ENCODE measurements around the gene MED12.
A peak's percentile ranks its signal among the peaks of the same experiment; 100 is the strongest.

Gene MED12

DNA sequence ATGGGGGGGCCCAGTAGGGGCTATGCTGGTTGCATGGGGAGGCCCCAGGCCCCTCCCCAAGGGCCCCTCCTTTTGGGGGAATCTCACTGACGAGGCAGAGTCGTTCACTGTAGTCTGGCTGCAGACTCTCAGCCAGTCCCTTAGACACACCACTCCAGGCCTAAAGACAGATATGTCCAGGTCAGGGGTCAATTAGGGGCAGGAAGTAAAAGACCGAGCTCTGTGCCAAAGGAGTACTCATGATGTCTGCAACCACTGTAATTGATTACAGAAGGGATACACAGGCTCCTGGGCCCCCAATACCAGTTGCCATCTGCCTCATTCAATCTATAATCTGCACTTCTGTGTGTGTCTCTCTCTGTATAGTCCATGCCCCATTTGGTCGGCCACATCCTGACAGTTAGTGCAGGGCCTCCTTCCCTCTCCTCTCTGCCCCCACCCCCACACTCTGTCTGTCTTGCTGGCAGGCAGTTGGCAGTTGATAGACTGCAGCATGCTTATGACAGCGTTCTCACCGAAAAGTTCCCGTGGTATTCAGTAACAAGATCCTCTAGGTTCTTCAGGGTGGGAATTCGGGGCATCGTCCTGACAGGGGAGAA is 10.5 kb upstream of the MED12 start:
- DNase-seq = no peak

DNA sequence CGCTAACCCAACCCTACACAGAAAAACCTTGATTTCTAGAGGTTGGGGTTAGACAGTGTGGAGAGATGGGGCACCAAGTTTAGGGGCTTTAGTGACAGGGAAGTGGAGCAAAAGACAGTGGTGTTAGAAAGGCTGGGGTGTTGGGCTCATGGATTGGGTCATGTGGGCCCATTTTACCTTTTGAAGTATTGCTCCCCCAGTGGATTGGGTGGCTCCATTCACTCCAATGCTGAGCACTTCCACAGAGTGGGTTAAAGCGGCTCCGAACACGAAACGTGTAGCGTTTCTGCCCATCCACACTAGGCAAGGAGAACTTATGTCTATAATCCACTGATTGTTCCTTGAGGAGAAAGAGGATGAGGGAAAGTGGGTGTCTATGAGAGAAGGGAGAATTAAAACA is 9.3 kb upstream of the MED12 start:
- DNase-seq = no peak

DNA sequence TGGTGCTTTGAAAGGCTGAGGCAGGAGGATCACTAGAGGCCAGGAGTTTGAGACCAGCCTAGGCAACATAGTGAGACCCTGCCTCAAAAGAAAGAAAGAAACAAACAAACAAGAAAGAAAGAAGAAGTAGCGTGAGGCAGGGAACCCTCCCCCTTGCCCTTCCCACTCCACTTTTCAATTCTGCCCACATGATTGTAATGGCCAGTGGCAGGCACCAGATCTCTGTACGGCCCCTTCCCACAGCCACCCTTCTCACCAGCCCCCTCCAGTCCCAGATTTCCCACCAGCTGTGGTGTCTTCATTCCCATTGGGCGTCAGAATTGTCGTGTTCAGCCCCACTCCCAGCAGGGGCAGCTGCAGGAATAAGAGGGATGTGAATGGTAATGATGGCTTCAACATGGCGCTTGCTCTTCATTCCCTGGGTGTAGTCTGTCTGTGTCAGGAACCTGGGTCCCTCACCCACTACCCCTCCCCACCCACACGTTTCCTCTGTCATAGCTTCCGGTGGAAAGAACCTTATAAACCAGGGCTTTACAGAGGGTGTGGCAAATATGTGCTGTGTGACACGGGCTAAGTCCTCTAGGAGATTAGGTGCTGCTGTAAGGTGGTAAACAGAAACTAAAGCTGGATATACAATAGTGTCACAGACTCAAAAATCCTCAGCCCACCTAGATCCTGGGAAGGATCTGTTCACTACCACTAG is 7.1 kb upstream of the MED12 start, which contains the start of gene IL2RG:
TSS of gene IL2RG (minus strand) at position 437 of the 703 bp plus-strand sequence. CDS start at position 399, 38 bp downstream.
- DNase-seq = no peak

DNA sequence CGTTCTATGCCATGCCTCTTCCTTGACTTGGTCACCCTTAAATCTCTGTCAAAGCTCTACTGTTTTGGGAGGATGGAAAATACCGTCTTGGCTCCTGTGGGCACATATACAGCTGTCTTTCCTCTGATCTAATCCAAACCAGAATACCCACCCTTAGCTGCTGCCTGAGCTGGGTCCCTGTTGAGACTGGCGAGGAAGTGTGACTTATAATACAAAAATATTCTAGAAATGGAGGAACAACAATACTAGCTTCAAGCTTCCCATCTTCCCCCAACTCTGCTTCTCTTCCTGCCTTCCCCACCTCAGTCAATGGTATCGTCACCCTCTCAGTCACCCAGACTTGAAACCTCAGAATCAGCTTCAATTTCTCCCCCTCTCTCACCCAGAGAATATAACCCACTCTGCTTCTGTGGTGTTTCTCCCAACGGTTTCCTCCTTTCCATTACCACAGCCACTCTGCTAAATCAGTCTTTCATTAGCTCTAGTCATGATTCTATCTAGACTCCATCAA is 6.4 kb upstream of the MED12 start:
- DNase-seq = no peak

DNA sequence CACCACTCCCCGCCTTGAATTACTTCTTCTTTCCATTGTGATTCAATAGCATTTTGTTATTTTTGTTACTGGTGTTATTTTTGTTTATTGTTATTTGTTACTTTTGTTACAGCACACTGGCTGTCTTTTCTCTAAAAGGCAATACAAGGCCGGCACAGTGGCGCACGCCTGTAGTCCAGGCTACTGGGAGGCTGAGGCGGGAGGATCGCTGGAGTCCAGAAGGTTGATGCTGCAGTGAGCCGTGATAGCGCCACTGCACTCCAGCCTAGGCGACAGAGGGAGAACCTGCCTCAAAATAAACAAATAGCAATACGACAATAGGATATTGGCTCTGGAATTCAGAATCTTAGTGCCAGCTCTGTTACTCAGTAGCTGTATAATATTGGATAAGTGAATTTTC is 1.0 kb upstream of the MED12 start:
- no peak for DNase-seq

DNA sequence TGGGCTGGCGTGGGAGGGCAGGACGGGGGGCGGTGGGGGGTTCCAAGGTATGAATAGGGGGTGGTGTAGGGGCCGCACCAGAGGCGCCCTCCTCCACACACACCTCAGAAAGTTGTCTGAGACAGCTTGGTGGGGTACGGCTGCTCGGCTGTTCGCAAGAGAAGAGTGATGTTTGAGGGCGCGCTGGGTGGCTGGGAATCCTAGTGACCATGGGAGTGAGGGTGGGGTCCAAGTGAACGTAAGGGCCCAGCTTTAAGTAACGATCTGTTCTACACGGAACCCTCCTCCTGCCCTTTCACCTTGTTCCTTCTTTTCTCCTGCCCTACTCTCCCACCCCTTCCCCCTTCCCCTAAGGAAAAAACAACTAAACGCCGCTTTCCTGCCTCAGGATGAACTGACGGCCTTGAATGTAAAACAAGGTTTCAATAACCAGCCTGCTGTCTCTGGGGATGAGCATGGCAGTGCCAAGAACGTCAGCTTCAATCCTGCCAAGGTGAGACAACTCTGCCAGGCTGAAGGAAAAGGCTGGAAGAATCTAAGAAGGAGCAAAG is 664 bp downstream of the MED12 start:
- no peak for DNase-seq

DNA sequence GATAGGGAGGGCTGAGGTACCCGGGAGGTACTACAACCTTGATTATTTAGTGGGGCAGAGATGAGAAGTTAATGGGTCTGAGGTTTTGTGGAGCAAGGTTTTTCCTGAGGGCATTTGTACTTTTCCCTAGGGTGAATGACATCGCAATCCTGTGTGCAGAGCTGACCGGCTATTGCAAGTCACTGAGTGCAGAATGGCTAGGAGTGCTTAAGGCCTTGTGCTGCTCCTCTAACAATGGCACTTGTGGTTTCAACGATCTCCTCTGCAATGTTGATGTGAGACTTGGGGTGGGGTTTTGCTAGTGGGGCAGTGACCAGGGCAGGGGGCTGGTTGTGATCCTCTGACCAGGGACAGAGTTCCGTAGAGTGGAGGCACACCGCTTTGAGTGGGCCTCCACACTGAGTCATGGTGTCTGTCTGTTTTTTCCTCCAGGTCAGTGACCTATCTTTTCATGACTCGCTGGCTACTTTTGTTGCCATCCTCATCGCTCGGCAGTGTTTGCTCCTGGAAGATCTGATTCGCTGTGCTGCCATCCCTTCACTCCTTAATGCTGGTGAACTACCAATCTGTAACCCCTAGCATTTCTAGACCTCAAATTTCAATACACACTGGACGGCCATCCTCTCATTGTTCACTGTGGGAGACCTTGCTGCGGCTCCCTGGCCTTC is 9.9 kb downstream of the MED12 start:
- DNase-seq = no peak

DNA sequence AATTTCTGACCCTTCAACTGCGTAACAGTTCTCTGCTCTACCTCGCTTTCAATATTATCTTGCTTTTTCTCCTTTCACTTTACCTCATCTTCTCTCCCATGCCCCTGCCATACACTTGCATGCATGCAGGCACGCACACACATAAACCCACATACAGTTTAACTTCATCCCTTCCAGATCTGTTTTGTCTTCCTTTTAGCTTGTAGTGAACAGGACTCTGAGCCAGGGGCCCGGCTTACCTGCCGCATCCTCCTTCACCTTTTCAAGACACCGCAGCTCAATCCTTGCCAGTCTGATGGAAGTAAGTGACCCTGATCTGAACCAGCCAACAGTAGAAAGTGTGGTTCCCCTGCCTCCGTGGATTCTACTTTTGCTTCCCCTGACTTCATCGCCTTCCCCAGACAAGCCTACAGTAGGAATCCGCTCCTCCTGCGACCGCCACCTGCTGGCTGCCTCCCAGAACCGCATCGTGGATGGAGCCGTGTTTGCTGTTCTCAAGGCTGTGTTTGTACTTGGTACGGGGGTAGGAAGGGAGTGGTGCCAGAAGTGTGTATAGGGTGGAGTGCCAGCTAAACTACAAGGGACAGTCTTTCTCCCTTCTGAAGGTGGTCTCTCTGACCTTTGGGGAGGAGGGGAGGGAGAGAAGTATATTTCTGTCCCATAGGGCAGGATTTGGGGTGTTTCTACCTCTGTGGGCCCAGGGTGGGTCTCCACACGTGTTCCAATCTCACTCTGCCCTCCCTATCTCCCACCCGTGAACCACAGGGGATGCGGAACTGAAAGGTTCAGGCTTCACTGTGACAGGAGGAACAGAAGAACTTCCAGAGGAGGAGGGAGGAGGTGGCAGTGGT is 10.7 kb downstream of the MED12 start:
- peak; percentile 28 for DNase-seq

DNA sequence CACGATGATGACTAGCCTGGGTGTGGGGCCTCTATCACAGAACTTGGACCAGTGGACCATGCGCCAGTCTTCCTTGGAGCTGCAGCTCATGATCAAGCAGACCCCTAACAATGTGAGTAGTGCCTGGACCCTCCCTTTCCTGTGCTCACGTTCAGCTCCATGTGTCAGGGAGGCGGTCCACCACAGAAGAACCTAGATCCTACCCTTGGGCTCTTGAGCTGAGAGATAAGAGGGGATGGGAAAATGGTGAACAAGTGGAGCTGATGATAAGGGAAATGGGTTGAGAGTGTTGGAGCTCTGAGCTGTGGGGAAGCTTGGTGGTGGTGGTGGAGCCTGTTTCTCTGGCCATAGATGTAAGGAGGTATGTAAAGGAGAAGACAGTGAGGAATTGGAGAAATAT is 13.1 kb downstream of the MED12 start:
- DNase-seq = no peak

DNA sequence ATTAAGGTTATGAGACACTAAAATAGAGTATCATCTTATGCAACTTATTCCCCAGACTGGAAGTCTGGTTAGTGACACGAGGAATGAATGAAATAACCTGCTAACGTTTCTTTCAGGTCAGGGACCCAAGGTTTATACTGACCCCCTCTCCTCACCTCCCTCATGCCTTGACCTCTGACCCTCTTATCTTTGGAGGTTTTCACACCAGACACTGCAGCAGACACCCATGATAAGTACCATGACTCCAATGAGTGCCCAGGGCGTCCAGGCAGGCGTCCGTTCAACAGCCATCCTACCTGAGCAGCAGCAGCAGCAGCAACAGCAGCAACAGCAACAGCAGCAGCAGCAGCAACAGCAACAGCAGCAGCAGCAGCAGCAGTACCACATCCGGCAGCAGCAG is 22.0 kb downstream of the MED12 start:
- DNase-seq = no peak

DNA sequence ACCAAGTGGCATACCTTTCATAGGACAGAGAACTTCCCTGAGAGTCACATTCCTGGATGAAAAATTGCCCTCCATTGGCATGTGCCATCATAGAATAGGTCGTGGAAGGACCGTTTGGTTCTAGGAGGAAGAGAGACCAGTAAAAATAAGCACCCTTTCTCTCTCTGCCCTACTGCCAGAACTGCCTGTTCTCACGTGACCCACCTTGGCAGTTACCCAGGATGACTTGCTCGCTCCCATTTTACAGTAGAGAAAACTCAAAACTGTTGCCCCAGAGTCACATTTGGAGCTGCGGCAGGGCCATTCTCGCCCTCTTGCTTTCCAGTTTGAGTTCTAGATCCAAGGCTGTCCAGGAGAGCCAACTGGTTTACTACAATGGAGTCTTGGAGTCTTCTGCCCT is 25.1 kb downstream of the MED12 start:
- DNase-seq = no peak

DNA sequence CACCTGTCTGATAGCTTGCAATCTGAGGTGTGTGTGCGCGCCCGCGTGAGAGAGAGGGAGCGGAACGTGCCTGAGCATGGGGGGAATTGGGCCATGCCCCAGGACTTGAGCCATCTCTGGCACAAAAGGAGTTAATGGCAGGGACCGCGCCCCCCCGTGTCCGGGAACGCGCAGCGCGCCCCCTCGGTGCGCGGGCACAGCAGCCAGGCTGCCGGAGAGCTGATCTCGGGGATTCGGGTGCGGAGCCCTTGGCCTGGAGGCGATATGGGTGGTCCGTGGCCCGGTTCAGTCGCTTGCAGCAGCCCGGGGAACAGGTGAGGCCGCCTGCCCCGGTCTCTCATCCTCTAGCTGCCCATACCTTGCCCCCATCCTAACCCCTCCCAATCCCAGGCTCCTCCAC is 26.3 kb downstream of the MED12 start, which contains the start of gene NLGN3:
TSS of gene NLGN3 (plus strand) at position 191 of the 400 bp plus-strand sequence. CDS start 2,909 bp downstream, outside the sequence.
- DNase-seq = no peak

DNA sequence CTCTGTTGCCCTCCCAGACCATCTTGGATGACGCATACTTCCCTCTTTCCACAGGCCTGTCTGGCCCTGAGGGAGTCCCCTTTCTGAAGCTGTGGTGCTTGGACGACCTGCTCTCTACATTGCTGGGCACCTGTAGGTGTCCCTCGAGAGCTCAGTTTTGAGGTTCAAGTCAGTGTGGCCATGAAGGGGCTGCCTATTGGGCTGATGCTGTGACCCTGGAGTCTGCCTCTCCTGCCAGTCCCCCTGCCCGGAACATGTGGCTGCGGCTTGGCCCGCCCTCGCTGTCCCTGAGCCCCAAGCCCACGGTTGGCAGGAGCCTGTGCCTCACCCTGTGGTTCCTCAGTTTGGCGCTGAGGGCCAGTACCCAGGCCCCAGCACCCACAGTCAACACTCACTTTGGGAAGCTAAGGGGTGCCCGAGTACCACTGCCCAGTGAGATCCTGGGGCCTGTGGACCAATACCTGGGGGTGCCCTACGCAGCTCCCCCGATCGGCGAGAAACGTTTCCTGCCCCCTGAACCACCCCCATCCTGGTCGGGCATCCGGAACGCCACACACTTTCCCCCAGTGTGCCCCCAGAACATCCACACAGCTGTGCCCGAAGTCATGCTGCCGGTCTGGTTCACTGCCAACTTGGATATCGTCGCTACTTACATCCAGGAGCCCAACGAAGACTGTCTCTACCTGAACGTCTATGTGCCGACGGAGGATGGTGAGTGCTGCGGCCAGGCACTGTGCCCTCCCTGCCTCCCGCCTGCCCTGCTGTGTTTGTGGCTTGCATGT is 29.3 kb downstream of the MED12 start:
- no peak for DNase-seq

DNA sequence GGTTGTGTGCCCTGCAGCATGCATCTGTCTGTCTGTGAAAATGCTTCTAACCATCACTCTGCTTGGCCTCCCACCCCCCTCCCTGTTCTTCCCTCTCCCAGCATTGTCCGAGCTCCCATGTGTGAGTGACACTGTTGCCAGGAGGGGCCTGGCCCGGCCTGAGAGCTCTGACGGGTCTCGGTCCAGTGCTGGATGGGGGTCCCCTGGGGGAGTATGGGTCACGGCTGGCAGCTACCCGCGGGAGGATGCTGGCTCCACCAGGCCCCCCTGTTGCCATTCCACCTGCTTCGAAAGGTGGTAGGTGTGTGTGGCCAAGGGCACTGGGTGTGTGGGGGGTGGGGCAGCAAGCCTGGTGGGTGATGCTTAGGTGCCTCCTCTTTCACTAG is 29.9 kb downstream of the MED12 start:
- DNase-seq = no peak

DNA sequence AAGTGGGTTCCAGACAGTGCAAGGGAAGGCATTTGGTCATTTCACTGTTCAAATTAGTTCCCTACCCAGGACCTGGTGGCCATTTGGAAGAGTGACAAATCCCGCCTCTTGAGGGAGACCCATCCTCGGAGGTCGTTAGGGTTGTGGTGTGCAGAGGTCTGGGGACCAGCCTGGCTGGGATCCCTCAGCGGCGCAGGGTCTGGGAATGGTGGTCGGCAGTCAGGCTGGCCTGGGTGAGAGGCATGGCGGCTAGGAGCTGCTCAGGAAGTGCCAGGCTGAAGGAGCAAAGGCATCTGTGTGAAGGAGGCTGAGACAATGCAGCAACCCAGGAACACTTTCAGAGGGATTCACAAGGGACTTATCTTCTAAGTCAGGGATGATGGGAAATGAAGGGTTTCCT is 33.0 kb downstream of the MED12 start:
- DNase-seq = no peak

DNA sequence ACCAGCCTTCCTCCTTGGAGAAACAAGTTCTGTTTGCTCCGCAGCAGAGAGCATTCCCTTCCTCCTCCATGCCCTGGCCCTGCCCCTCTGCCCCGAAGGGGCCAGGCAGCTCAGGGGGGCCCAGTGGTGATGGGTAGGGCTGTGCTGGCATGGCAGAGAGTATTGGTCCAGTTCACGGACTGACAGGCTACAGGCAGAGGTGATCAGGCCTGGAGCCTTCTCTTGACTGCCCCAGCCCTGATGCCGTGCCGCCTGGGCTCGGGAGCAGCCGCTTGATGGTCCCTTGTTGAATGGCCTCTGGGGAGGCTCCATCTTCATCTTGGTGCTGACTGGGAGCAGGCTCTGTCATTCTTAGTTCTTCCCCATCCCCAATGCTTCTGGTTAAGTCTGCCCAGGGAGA is 35.8 kb downstream of the MED12 start:
- no peak for DNase-seq

DNA sequence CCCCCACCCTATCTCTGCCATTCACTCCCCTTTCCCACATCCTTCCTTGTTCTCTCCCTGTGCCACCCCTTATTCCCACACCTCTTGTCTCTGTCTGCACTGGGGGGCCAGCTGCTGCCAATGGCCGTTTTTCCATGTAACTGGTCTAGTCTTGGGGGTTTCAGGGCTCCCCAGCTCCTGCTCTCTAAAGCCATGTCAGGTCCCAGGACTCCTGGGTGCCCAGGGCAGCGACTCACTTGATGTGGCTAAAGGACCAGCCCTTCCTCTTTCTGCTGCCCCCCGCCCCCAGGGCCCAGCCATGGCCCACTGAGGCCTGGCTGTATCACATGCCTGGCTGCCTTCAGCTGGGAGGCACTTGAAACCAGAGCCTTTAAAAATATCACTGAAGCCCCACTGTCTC is 36.2 kb downstream of the MED12 start:
- no peak for DNase-seq

DNA sequence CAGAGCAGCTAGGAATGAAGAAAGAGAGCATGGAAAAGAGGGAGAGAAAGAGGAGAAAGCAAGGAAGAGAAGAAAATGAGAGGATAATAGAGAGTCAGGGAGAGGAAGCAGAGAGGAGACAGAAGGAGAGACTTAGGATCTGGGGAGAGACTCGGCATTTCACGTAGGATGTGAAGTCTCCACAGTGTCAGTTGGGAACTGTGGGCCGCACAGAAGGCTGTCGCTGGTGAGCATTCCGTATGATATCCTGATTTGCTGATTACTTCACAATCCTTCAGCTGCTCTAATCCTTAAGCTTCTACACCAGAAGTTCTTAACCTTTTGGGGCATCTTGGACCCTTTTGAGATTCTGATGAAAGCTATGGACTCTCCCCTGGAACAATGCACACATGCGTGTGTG is 40.2 kb downstream of the MED12 start:
- no peak for DNase-seq

DNA sequence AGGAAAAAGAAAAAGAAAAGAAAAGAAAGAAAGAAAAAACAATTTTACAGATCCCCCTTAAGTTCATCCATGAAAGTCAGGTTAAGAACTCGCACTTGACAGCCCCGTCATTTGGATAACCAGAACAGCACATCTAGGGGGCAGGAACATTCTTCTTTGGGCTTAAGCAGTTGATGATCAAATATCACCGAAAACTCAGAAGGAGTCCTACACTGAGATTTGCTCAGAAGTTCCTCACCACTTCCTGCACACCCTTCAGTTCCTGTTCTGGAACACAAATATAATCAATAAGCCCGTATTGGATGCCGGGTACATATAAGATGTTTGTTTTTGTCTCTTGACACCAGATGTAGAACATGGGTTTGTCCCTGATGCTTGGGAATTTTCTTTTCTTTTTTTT is 40.9 kb downstream of the MED12 start:
- no peak for DNase-seq

DNA sequence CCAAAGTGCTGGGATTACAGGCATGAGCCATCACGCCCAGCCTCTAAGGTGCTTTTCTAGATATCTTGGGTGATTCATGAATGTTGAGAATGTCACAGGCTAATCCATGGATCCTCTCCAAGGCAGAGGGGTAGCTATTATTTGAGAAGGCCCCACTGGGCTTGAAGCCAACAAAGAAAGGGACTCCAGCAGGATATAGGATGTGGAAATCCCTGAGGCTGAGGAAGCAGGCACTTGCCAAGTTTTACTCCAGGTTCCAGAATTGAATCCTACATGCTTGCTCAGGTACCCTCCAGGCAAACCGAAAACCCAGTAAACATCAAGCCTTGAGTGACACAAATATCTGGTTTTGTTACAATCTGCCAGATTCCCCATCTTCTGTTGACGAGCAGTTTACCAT is 42.1 kb downstream of the MED12 start:
- no peak for DNase-seq

DNA sequence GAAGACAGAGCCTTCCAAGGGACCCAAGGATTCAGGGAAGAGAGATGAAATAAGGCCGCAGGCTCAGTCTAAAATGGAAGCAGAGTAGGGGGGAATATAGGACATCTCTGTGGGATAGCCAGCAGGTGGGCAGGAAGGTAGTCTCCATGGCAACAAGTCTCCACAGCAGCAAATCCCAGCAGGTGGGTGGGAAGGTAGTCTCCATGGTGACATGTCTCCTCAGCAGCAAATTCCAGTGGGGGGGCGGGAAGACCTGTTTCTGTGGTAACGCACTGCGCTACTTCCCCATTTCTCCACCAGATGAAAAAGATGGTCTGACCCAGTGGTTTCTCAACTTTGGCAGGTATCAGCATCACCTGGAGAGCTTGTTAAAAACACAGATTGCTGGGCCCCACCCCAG is 44.6 kb downstream of the MED12 start:
- no peak for DNase-seq

DNA sequence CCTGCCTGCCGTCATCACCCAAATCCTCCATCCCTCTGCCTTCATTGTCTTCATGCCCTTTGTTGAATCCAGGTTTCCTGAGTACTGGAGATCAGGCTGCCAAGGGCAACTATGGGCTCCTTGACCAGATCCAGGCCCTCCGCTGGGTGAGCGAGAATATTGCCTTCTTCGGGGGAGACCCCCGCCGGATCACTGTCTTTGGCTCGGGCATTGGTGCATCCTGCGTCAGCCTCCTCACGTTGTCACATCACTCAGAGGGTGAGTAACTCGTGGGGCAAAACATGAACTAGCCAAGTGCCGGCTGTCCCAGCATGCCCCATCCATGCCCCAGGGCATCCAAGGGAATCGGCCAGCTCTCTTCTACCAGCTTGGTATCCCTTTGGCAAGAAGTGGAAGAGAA is 45.7 kb downstream of the MED12 start:
- DNase-seq = no peak

Measured in fibroblast of skin of right quadriceps (primary cell).